Measurements from ENCODE around the gene ACTL7A. TPM values are rescaled to one million over a fixed set of nuclear protein-coding genes. Genes with fewer than 3 reads are reported as not detected.

ACTL7A gene
- total and polyA plus RNA-seq, 2 of the 13 experiments (the other 11 are each of a cell fraction or from before 2014, with no cell fraction given) = not detected

DNA sequence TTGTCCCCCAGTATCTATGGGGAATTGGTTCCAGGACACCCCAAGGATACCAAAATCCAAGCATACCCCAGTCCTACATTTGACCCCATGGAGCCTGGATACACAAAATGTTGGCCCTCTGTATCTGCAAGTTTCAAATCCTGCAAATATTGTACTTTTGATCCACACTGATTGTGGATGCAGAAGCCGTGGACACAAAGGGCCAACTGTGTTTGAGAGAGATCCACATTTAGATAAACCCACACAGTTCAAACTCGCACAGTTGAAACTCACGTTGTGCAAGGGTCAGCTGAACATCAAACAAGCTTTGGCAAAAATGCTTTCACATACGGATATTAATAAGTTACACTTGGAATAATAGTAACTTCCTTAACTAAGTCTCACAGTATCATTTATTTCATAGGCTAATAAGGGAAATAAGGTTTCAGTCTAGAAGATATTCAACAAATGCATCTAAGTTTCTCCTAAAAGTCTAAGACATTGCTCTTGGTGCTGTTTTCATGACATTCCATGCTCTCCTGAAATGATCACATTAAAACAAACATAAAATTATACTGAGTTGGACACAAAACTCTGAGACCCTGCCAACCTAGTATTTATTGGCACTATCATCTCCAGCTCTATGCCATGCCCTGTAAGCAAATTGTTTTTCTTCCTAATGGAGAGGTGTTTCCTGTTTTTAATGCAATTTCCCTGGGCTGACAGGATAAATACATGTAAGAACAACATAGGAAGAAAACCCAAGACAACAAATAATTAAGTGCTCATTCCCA lies 32.3 kb downstream of the ACTL7A start (continued):
- TF ChIP-seq PAWR (CRISPR knock-in tag; IDR thresholded peaks at IDR 0.05; ENCODE audit: borderline replicate concordance) = no peak
- TF ChIP-seq, protein P1, sequence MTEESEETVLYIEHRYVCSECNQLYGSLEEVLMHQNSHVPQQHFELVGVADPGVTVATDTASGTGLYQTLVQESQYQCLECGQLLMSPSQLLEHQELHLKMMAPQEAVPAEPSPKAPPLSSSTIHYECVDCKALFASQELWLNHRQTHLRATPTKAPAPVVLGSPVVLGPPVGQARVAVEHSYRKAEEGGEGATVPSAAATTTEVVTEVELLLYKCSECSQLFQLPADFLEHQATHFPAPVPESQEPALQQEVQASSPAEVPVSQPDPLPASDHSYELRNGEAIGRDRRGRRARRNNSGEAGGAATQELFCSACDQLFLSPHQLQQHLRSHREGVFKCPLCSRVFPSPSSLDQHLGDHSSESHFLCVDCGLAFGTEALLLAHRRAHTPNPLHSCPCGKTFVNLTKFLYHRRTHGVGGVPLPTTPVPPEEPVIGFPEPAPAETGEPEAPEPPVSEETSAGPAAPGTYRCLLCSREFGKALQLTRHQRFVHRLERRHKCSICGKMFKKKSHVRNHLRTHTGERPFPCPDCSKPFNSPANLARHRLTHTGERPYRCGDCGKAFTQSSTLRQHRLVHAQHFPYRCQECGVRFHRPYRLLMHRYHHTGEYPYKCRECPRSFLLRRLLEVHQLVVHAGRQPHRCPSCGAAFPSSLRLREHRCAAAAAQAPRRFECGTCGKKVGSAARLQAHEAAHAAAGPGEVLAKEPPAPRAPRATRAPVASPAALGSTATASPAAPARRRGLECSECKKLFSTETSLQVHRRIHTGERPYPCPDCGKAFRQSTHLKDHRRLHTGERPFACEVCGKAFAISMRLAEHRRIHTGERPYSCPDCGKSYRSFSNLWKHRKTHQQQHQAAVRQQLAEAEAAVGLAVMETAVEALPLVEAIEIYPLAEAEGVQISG (CRISPR knock-in tag; IDR thresholded peaks at IDR 0.05) = peak; percentile 54; the same call in 1 of the 2 replicates
- TF ChIP-seq ZNF12 (CRISPR knock-in tag; IDR thresholded peaks at IDR 0.05) = 0 out of 2 replicates have a peak, but pooled peaks have one; percentile 24
- TF ChIP-seq ZNF20 (CRISPR knock-in tag; IDR thresholded peaks at IDR 0.05) = no peak
- TF ChIP-seq, protein P2, sequence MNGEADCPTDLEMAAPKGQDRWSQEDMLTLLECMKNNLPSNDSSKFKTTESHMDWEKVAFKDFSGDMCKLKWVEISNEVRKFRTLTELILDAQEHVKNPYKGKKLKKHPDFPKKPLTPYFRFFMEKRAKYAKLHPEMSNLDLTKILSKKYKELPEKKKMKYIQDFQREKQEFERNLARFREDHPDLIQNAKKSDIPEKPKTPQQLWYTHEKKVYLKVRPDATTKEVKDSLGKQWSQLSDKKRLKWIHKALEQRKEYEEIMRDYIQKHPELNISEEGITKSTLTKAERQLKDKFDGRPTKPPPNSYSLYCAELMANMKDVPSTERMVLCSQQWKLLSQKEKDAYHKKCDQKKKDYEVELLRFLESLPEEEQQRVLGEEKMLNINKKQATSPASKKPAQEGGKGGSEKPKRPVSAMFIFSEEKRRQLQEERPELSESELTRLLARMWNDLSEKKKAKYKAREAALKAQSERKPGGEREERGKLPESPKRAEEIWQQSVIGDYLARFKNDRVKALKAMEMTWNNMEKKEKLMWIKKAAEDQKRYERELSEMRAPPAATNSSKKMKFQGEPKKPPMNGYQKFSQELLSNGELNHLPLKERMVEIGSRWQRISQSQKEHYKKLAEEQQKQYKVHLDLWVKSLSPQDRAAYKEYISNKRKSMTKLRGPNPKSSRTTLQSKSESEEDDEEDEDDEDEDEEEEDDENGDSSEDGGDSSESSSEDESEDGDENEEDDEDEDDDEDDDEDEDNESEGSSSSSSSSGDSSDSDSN (CRISPR knock-in tag; IDR thresholded peaks at IDR 0.05) = no peak
- peak; percentile 27; the same call in 1 of the 2 replicates for TF ChIP-seq ZMYM3 (CRISPR knock-in tag; IDR thresholded peaks at IDR 0.05)
- 0 out of 2 replicates have a peak, but pooled peaks have one; percentile 31 for TF ChIP-seq ZNF124 (CRISPR knock-in tag; IDR thresholded peaks at IDR 0.05)
- TF ChIP-seq CREM (IDR thresholded peaks at IDR 0.05) = peak; percentile 90
- TF ChIP-seq CREM (CRISPR knock-in tag; IDR thresholded peaks at IDR 0.05) = no peak
- TF ChIP-seq ZFAT (CRISPR knock-in tag; conservative IDR thresholded peaks at IDR 0.05) = no peak
- TF ChIP-seq MTA3 (CRISPR knock-in tag; IDR thresholded peaks at IDR 0.05) = no peak
- TF ChIP-seq NAIF1 (CRISPR knock-in tag; IDR thresholded peaks at IDR 0.05; ENCODE audit: borderline replicate concordance) = no peak
- TF ChIP-seq SP1 (IDR thresholded peaks at IDR 0.05) = no peak
- no peak for TF ChIP-seq SP1 (CRISPR knock-in tag; IDR thresholded peaks at IDR 0.05)
- peak; percentile 42 for TF ChIP-seq MAFF (IDR thresholded peaks at IDR 0.05; ENCODE audit: low read depth, low read length)
- TF ChIP-seq, protein P3, sequence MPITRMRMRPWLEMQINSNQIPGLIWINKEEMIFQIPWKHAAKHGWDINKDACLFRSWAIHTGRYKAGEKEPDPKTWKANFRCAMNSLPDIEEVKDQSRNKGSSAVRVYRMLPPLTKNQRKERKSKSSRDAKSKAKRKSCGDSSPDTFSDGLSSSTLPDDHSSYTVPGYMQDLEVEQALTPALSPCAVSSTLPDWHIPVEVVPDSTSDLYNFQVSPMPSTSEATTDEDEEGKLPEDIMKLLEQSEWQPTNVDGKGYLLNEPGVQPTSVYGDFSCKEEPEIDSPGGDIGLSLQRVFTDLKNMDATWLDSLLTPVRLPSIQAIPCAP (CRISPR knock-in tag; IDR thresholded peaks at IDR 0.05; ENCODE audit: low read depth) = 0 out of 2 replicates have a peak, but pooled peaks have one; percentile 45
- TF ChIP-seq TCF7 (IDR thresholded peaks at IDR 0.05; ENCODE audit: low read depth) = peak; percentile 96
- no peak for TF ChIP-seq NFIB (CRISPR knock-in tag; IDR thresholded peaks at IDR 0.05; ENCODE audit: borderline replicate concordance)
- no peak for TF ChIP-seq ZSCAN21 (CRISPR knock-in tag; IDR thresholded peaks at IDR 0.05; ENCODE audit: borderline replicate concordance)
- TF ChIP-seq TBX3 (IDR thresholded peaks at IDR 0.05; ENCODE audit: borderline replicate concordance) = peak; percentile 55; the same call in 1 of the 2 replicates
- TF ChIP-seq ZNF34 (CRISPR knock-in tag; IDR thresholded peaks at IDR 0.05; ENCODE audit: borderline replicate concordance) = no peak
- no peak for TF ChIP-seq TEAD2 (CRISPR knock-in tag; IDR thresholded peaks at IDR 0.05)
- TF ChIP-seq, protein P4, sequence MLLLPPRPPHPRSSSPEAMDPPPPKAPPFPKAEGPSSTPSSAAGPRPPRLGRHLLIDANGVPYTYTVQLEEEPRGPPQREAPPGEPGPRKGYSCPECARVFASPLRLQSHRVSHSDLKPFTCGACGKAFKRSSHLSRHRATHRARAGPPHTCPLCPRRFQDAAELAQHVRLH (CRISPR knock-in tag; IDR thresholded peaks at IDR 0.05; ENCODE audit: borderline replicate concordance, low read depth) = peak; percentile 38; the same call in 1 of the 2 replicates
- no peak for TF ChIP-seq ZNF367 (CRISPR knock-in tag; IDR thresholded peaks at IDR 0.05; ENCODE audit: borderline replicate concordance)

All from HepG2 (cell line).